ENCODE data around the gene SERPINA1. TPM values are rescaled to one million over a fixed set of nuclear protein-coding genes. Genes with fewer than 3 reads are reported as not detected.

The SERPINA1 gene
- total and polyA plus RNA-seq, 2 of the 13 experiments (the other 11 are each of a cell fraction or from before 2014, with no cell fraction given): 3,266 to 11,015 TPM

DNA sequence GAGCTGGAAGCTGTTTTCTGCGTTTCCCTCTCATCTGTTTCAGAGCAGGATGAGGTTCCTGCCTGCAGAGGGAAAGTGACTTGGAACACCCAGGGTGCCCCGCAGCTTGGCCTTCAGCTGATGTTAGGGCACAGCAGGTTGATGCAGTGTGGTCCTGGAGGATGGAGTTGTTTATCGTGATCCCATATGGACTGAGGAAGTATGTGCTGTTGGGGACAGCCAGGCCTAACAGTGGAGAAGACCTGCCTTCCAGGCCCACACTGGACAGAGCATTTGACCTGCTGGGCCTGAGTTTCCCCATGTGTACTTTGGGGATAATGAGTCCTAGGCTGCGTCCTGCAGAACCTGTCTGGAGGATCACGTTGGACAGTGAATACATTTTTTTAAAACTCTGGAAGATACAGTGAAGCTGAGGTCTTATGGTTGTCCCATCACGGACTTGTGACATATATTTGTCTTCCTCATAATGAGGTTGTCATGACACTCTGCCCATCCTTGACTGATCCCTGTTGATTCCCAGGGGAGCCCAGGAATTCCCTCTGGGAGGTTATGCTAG, 12.8 kb downstream of the SERPINA1 start (continued):
- TF ChIP-seq, protein P1, sequence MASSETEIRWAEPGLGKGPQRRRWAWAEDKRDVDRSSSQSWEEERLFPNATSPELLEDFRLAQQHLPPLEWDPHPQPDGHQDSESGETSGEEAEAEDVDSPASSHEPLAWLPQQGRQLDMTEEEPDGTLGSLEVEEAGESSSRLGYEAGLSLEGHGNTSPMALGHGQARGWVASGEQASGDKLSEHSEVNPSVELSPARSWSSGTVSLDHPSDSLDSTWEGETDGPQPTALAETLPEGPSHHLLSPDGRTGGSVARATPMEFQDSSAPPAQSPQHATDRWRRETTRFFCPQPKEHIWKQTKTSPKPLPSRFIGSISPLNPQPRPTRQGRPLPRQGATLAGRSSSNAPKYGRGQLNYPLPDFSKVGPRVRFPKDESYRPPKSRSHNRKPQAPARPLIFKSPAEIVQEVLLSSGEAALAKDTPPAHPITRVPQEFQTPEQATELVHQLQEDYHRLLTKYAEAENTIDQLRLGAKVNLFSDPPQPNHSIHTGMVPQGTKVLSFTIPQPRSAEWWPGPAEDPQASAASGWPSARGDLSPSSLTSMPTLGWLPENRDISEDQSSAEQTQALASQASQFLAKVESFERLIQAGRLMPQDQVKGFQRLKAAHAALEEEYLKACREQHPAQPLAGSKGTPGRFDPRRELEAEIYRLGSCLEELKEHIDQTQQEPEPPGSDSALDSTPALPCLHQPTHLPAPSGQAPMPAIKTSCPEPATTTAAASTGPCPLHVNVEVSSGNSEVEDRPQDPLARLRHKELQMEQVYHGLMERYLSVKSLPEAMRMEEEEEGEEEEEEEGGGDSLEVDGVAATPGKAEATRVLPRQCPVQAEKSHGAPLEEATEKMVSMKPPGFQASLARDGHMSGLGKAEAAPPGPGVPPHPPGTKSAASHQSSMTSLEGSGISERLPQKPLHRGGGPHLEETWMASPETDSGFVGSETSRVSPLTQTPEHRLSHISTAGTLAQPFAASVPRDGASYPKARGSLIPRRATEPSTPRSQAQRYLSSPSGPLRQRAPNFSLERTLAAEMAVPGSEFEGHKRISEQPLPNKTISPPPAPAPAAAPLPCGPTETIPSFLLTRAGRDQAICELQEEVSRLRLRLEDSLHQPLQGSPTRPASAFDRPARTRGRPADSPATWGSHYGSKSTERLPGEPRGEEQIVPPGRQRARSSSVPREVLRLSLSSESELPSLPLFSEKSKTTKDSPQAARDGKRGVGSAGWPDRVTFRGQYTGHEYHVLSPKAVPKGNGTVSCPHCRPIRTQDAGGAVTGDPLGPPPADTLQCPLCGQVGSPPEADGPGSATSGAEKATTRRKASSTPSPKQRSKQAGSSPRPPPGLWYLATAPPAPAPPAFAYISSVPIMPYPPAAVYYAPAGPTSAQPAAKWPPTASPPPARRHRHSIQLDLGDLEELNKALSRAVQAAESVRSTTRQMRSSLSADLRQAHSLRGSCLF (CRISPR knock-in tag; IDR thresholded peaks at IDR 0.05; ENCODE audit: borderline replicate concordance): 0 out of 2 replicates have a peak, but pooled peaks have one; percentile 53
- TF ChIP-seq AGO2 (optimal IDR thresholded peaks at IDR 0.05; ENCODE audit: low read depth, low read length) (peak; percentile 7), FOXA3 (CRISPR knock-in tag; IDR thresholded peaks at IDR 0.05) (0 out of 2 replicates have a peak, but pooled peaks have one; percentile 4), ZNF496 (CRISPR knock-in tag; IDR thresholded peaks at IDR 0.05; ENCODE audit: insufficient replicate concordance) (no peak), SRSF4 (IDR thresholded peaks at IDR 0.05; ENCODE audit: low read depth, low read length, poor library complexity, severe bottlenecking) (no peak), MXI1 (IDR thresholded peaks at IDR 0.05; ENCODE audit: borderline replicate concordance, low read depth, low read length) (no peak), RARG (CRISPR knock-in tag; IDR thresholded peaks at IDR 0.05; ENCODE audit: low read depth) (no peak), THYN1 (CRISPR knock-in tag; IDR thresholded peaks at IDR 0.05; ENCODE audit: borderline replicate concordance, low read depth) (no peak), HOXA3 (CRISPR knock-in tag; IDR thresholded peaks at IDR 0.05) (0 out of 2 replicates have a peak, but pooled peaks have one; percentile 24), ZSCAN21 (CRISPR knock-in tag; IDR thresholded peaks at IDR 0.05; ENCODE audit: borderline replicate concordance) (peak; percentile 25; the same call in 1 of the 2 replicates), TBL1XR1 (IDR thresholded peaks at IDR 0.05; ENCODE audit: borderline replicate concordance, low read length, partially characterized antibody) (no peak), PTBP1 (IDR thresholded peaks at IDR 0.05; ENCODE audit: low read depth, low read length, poor library complexity, severe bottlenecking) (no peak), FOXJ3 (CRISPR knock-in tag; IDR thresholded peaks at IDR 0.05; ENCODE audit: borderline replicate concordance) (peak; percentile 68; the same call in 1 of the 2 replicates), GATAD2A (CRISPR knock-in tag; IDR thresholded peaks at IDR 0.05) (no peak), ZNF264 (CRISPR knock-in tag; IDR thresholded peaks at IDR 0.05) (0 out of 2 replicates have a peak, but pooled peaks have one; percentile 23), ZFP36L2 (CRISPR knock-in tag; IDR thresholded peaks at IDR 0.05) (no peak), ZNF737 (CRISPR knock-in tag; IDR thresholded peaks at IDR 0.05; ENCODE audit: borderline replicate concordance) (no peak), CEBPZ (IDR thresholded peaks at IDR 0.05; ENCODE audit: low read length) (no peak), MED8 (CRISPR knock-in tag; IDR thresholded peaks at IDR 0.05; ENCODE audit: insufficient replicate concordance) (no peak), FOXA1 (IDR thresholded peaks at IDR 0.05) (no peak), FOXA1 (CRISPR knock-in tag; IDR thresholded peaks at IDR 0.05) (peak; percentile 73)
